ENCODE measurements around the gene ZFAND2B.
A peak's percentile ranks its signal among the peaks of the same experiment; 100 is the strongest.

Gene ZFAND2B

DNA sequence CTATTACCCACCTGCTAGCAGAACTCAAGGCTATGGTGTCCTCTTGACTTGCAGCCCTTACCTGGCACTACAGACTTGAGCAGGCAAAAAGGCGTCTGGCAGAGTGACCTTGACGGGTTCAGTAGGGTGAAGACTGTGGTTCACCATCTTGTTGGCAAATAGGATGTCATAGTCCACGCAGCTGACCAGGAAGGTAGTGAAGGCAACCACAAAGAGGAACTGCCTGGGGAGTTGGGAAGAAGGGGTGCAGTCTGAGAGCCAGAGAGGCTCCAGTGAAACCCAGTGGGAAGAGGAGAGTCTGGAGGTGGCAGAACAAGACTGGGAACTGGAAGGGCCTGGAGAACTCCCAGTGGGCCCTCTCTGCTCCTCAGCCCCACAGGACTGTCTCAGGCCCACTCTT is 18.8 kb downstream of the ZFAND2B start:
- DNase-seq = no peak

GRCh38 chr2:219228041-219228910 is 21.7 kb downstream of the ZFAND2B start:
- DNase-seq = no peak

DNA sequence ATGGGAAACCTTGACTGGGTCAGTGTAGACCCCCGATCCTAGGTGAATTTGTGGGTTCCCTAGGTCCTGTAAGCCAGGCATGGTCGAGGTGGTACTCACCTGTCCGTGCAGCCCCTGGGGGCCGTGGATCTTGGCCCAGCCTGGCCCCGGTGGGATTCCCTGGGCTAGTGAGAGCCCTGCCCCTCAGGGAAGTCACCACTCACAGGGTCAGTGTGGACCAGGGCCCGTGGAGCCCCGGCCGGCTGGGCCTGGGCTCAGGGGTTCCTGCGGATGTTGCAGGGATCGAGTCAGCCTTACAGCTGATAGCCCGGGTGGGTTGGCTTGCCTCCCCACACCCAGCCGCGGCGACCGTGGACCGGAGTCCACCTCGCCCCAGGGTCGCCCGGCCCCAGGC is 22.3 kb downstream of the ZFAND2B start:
- no peak for DNase-seq

- DNase-seq = peak; percentile 99
These were observed 22.9 kb downstream of the ZFAND2B start, which contains the start of the genes ANKZF1 and ATG9A for GRCh38 chr2:219229305-219230058. Gene ANKZF1, plus strand, starts transcription at chr2:219229806. Its CDS starts 452 bp downstream, at chr2:219230258. Gene ATG9A, minus strand, starts transcription at chr2:219229636. Its CDS starts 1,612 bp downstream, at chr2:219228024.

GRCh38 chr2:219230059-219230540 is 23.5 kb downstream of the ZFAND2B start:
- DNase-seq = no peak

GRCh38 chr2:219234331-219234730 is 27.7 kb downstream of the ZFAND2B start:
- no peak for DNase-seq

- no peak for DNase-seq
These were observed 36.7 kb downstream of the ZFAND2B start for GRCh38 chr2:219243291-219243761.

GRCh38 chr2:219244789-219245147 is 38.2 kb downstream of the ZFAND2B start:
- no peak for DNase-seq

GRCh38 chr2:219245148-219245898 is 38.7 kb downstream of the ZFAND2B start, which contains the start of the genes GLB1L and STK16:
Gene GLB1L, minus strand, starts transcription at chr2:219245444. Its CDS starts 1,871 bp downstream, at chr2:219243573.
Gene STK16, plus strand, starts transcription at chr2:219245479. Its CDS starts 521 bp downstream, at chr2:219246000.
- DNase-seq = peak; percentile 67

DNA sequence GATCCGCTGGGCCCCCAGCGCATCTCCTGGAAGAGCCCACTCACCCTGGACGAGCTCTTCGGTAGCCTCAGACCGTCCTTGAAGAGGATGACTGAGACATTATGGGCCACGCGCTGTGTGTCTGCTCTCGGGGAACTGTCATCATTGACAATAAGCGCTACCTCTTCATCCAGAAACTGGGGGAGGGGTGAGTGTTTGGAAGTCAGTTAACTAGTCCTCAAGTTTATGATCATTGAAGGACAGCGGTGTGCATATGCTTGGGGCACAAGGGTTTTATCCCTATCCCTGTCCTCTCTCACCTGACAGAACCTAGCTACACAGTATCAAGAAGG is 39.3 kb downstream of the ZFAND2B start:
- DNase-seq = no peak

GRCh38 chr2:219246559-219246958 is 40.0 kb downstream of the ZFAND2B start:
- DNase-seq = no peak

- DNase-seq = no peak
These were observed 41.4 kb downstream of the ZFAND2B start for GRCh38 chr2:219247678-219248642.

- no peak for DNase-seq
These were observed 42.2 kb downstream of the ZFAND2B start for GRCh38 chr2:219248845-219249202.

DNA sequence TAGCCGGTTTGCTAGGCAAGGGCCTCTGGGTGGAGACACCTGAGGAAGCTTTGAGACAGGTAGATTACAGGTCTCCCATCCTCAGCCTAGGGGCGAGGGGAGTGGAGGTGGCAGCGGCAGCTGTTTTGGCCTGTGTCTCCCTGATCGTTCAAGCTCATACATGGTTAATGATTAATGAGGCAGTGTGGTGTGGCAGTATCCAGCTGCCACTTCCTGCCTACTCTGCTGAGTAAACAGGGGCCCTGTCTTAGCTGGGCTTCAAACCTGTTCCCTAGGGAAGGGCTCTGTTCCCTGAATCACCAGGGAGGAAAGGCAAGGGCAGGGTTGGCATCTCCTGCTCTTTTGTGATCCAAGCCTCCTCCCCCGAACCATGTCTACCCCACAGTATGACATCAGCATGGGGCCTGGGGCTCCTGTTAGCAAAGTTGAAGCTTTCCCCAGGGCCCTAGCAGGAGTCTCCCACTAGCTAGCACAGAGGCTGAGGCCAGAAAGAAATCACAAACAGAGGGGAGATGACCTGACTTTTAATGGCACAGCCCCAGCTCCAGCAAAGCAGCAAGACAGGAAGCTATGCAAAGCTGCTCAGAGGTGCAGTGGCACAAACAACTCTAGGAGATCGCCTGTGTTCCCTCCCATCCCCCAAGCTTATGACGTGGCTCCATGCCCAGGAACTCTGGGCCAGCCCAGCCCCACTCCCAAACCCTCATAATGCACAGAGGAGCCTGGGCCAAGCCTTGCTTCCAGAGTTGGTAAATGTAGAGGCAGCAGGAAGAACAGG is 42.8 kb downstream of the ZFAND2B start:
- DNase-seq = peak; percentile 25

DNA sequence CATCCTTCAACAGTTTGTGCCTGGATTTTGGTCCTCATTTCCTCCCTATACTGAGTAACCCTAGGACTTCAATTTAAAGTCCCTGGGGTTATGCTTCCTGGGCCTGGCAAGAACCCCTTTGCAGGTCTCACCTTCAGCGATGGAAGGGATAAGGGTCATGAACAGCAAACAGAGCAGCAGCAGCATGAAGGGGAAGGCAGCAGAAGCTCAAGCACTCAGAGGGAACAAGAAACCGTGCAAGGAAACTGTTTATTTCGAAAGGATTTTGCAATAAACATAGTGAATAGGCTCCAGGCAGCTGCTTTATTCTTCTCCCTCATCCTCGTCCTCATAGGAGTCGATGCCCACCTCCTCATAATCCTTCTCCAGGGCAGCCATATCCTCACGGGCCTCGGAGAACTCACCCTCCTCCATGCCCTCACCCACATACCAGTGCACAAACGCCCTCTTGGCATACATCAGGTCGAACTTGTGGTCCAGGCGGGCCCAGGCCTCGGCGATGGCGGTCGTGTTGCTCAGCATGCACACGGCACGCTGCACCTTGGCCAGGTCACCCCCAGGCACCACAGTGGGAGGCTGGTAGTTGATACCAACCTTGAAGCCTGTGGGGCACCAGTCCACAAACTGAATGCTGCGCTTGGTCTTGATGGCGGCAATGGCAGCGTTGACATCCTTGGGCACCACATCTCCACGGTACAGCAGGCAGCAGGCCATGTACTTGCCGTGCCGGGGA is 43.6 kb downstream of the ZFAND2B start:
- DNase-seq = no peak

DNA sequence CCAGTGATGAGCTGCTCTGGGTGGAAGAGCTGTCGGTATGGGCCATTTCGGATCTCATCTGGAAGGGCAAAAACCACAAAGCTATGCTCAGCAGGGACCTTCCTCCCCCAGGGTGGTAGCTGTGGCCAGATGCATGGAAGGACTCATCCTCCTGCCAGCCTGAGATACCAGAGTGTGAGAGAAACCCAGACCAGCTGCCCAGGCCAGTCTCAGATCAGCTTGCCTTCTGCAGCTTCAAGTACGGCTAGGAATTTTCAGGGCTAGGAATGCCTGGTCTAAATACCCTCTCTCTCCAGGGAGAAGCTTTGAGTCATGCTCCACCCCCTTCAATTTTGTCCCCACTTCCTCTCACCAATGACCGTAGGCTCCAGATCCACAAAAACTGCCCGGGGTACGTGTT is 45.1 kb downstream of the ZFAND2B start:
- DNase-seq = no peak

DNA sequence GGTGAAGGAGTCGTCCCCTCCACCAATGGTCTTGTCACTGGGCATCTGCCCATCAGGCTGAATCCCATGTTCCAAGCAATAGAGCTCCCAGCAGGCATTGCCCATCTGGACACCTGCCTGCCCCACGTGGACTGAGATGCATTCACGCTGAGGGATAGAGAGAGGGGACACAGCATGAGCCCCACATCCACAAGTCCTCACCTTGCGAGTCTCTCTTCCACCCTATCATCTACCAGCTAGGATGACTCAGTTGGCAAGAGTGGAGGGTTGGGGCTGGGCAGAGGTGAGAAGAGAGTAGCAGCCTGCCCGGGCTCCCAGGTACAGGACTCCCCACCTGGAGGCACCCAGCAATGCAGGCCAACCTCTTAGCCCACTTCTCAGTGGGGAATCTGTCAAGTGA is 45.5 kb downstream of the ZFAND2B start:
- no peak for DNase-seq

GRCh38 chr2:219252570-219252899 is 46.0 kb downstream of the ZFAND2B start:
- no peak for DNase-seq

DNA sequence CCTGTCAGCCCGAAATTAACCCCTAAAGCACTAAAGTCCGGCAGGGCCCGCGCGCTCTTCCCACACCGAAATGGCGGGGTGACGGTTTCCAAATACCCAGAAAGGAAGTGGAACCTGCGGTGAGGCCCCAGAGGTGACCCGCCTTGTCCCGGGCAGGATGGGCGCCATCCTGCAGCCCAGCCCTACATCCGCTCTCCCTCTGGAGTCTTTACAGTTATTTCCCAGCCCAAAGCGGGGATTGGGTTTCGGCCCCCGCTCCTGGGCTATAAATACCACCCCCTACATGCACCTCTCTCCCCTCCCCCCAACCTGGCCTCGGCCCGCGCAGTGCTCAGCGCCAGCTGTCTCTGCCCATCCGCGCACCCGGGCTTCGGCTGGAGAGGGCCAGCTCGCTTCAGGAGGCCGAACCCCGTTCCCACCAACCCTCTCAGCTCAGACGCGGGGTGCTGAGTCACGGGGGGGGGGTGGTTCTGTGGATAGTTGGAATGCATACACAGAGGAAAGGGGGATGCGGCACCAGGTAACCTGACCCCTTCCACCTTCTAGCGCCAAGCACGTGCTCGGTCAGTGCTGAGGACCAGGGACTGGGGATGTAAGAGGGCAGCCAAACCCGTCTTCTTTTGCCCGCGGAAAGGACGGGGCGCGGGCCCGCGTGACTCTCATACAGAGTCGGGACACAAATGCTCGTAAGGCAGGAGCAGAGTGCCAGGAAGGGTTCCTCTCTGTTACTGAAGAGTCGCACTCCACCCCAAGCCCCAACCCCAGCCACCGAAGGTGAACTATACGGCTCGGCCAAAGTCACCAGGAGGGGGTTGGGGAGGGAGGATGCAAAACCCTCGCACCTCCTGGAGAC is 46.5 kb downstream of the ZFAND2B start, which contains the start of gene TUBA4B:
Gene TUBA4B, plus strand, starts transcription at position 344 of the 853 bp plus-strand sequence. Its CDS starts 165 bp downstream, at position 509.
- no peak for DNase-seq

Measured in amniotic stem cell (primary cell).